ENCODE results near the gene NELFB.

DNA sequence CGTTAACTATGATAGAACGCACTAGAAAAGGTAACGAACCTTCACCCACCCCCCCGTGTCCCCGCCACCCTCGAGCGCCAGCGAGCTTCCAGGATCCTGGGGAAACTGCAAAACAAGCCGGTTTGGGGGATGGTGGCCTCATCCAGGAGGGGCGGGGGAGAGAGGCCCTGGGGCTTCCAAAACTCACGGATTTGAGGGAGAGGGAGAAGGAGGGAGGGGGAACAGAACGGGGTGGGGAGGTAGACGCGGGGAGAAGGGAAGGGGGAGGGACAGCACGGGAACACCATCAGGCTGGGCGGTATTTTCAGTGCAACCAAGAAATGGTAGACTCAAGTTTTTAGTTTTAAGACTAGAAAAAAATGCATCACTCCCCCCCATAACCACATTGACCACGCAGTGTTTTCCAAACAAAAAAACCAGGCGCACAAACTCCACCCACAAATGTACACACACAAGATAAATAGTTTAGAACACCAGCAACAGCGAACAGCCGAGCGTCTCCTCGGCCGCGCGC, 45.5 kb downstream of the NELFB start:
- TF ChIP-seq CTCF (conservative IDR thresholded peaks at IDR 0.05; ENCODE audit: low read depth, low read length) = no peak
- no peak for TF ChIP-seq POLR2A (IDR thresholded peaks at IDR 0.05; ENCODE audit: low read depth, low read length)
- TF ChIP-seq CEBPB (IDR thresholded peaks at IDR 0.05; ENCODE audit: low read depth, low read length) = no peak
- no peak for TF ChIP-seq MAFK (IDR thresholded peaks at IDR 0.05; ENCODE audit: low read depth, low read length)
- no peak for TF ChIP-seq RFX5 (IDR thresholded peaks at IDR 0.05; ENCODE audit: low read depth, low read length)
- no peak for TF ChIP-seq RCOR1 (IDR thresholded peaks at IDR 0.05; ENCODE audit: insufficient replicate concordance, low read length)

Measured in IMR-90 (cell line).